Keratinocyte (primary cell): Measurements from ENCODE around the gene BOD1L1. TPM values are rescaled to one million over a fixed set of nuclear protein-coding genes. Genes with fewer than 3 reads are reported as not detected.

ENCODE experiments used
- DNase-seq: peaks from one replicate; pipeline ENCODE4 v3.0.0-alpha.2; 2011; ENCODE audit warnings: low read depth, missing footprints, low spot score
- FAIRE-seq: peaks from 2 replicates; lab custom pipeline; 2011; peaks lifted over from hg19 to GRCh38; lab: Jason Lieb, UNC
- H2AFZ ChIP-seq: 2 replicates; pipeline ENCODE4 v1.6.0; 2012; ENCODE audit warnings: low read length, control low read depth, inconsistent platforms; ENCODE audit not compliant: control insufficient read depth
- H3K27ac ChIP-seq: 2 replicates; pipeline ENCODE4 v1.5.1; 2011; ENCODE audit warnings: low read length; ENCODE audit not compliant: control insufficient read depth, insufficient read depth
- H3K27me3 ChIP-seq: 3 replicates; pipeline ENCODE4 v1.6.0; 2011; ENCODE audit warnings: low read length; ENCODE audit not compliant: control insufficient read depth, insufficient read depth; ENCODE audit errors: extremely low read depth
- H3K36me3 ChIP-seq, 2 experiments: 2 replicates in 1 of 2; 3 replicates in 1 of 2; pipeline ENCODE4 v1.5.1; 2011; ENCODE audit warnings: low read length in 2 of 2, mild to moderate bottlenecking in 1 of 2; ENCODE audit not compliant: control insufficient read depth in 2 of 2, insufficient read depth in 2 of 2; ENCODE audit errors: extremely low read depth in 1 of 2
- H3K4me1 ChIP-seq: 3 replicates; pipeline ENCODE4 v1.5.1; 2011; ENCODE audit warnings: low read length; ENCODE audit not compliant: control insufficient read depth, insufficient read depth; ENCODE audit errors: extremely low read depth
- H3K4me2 ChIP-seq: 3 replicates; pipeline ENCODE4 v1.6.0; 2011; ENCODE audit warnings: low read depth, low read length; ENCODE audit not compliant: control insufficient read depth, insufficient read depth; ENCODE audit errors: extremely low read depth
- H3K4me3 ChIP-seq, 3 experiments: fragments of 200-600 bp in 1 of 3; sonication (generic) in 1 of 3; 2 replicates in 2 of 3; 3 replicates in 1 of 3; pipeline ENCODE4 v1.5.1; 2011 to 2016; ENCODE audit warnings: low read length in 3 of 3, mild to moderate bottlenecking in 3 of 3, control low read depth in 2 of 3, inconsistent platforms in 1 of 3, low read depth in 1 of 3, mixed read lengths in 1 of 3, mixed run types in 1 of 3, moderate library complexity in 1 of 3; ENCODE audit not compliant: control insufficient read depth in 2 of 3, insufficient read depth in 2 of 3; ENCODE audit errors: extremely low read depth in 1 of 3
- H3K79me2 ChIP-seq: 2 replicates; pipeline ENCODE4 v1.6.0; 2012; ENCODE audit warnings: low read length; ENCODE audit not compliant: control insufficient read depth, insufficient read depth
- H3K9ac ChIP-seq: 3 replicates; pipeline ENCODE4 v1.6.0; 2011; ENCODE audit warnings: low read length; ENCODE audit not compliant: control insufficient read depth, insufficient read depth; ENCODE audit errors: extremely low read depth
- H3K9me1 ChIP-seq: 3 replicates; pipeline ENCODE4 v1.6.0; 2011; ENCODE audit warnings: low read length; ENCODE audit not compliant: control insufficient read depth, insufficient read depth; ENCODE audit errors: extremely low read depth
- H3K9me3 ChIP-seq: 2 replicates; pipeline ENCODE4 v1.5.1; 2012; ENCODE audit warnings: low read depth, low read length; ENCODE audit not compliant: control insufficient read depth
- H4K20me1 ChIP-seq: 3 replicates; pipeline ENCODE4 v1.6.0; 2011; ENCODE audit warnings: low read length; ENCODE audit not compliant: control insufficient read depth, insufficient read depth; ENCODE audit errors: extremely low read depth
- EZH2 ChIP-seq: IDR thresholded peaks from one replicate; pipeline ENCODE4 v1.6.1; 2012; ENCODE audit warnings: inconsistent platforms, mild to moderate bottlenecking, low read length, moderate library complexity
- dilution Hi-C: fragments of 300-500 bp; cut with MboI; formaldehyde crosslinking; loops from one replicate; pipeline ENCODE4 v1.7.0; 2020; ENCODE audit warnings: low sequenced_read_pairs; ENCODE audit not compliant: extremely low pct_ligation_motif_present
- polyA plus RNA-seq, 5 experiments: library from polyadenylated mRNA; depleted of rRNA in 3 of 5; stranded (reverse) in 3 of 5; stranded (forward) in 1 of 5; unstranded in 1 of 5; fragments of >200 nt; gene quantifications; 1 replicate in 1 of 5; 2 replicates in 3 of 5; 3 replicates in 1 of 5; pipeline versions ENCODE4 v1.2.1 to v1.2.3, GENCODE V29; 2011 to 2012; ENCODE audit warnings: missing spikeins in 2 of 5, low read depth in 1 of 5, low replicate concordance in 1 of 5
- TF ChIP-seq, protein P1 (sequence below), 3 experiments: IDR thresholded peaks in 1 of 3; conservative IDR thresholded peaks in 1 of 3; optimal IDR thresholded peaks in 1 of 3; 2 replicates in 2 of 3; 3 replicates in 1 of 3; pipeline versions ENCODE3 to v1.5.1; 2011; ENCODE audit warnings: low read length in 3 of 3, mild to moderate bottlenecking in 3 of 3, moderate library complexity in 2 of 3, control low read depth in 1 of 3, inconsistent platforms in 1 of 3; ENCODE audit not compliant: insufficient read depth in 2 of 3; ENCODE audit errors: extremely low read depth in 1 of 3

BOD1L1 gene
- polyA plus RNA-seq, 1 donor (not counting 4 experiments of a cell fraction or from before 2014, with no cell fraction given), result 20.6 TPM

DNA sequence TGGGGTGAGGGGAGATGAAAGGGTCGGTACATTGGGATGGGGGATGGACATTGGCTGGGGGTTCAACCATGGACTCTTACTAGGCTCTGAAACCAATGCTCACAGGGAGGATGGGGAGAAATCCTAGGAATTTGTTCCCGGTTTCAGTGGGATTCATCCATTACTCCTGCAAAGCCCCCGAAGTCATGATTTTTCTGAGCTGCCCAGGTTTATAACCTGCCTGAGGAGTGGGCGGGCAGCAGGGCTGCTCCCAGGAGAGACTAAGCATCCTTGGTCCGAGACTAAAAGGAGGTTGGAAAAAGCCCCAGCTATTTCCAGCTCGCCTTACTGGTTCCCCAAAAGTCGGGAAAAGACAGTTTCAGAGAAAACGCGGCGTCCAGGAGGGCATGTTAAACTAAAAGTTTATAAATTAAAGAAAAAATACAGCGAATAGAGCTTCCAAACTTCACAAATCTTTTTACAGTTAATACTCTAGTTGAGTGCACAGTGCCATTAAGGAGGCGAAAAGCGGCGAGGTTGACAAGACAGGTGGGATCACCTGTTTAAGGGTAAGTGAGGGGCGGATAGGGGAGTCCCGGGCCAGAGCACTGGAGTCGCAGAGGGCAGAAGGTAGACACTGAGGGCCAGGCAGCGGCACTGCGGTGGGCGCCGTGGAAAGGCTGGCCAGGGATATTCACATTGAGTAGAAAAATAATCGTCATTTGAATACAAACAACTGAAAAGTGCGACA, 86.9 kb downstream of the BOD1L1 start:
- Histone ChIP-seq H3K27ac (no peak overlapping the region), H4K20me1 (peaks cover 3% of the 10 kb centered on the region), H3K27me3 (peaks cover 95% of the 10 kb centered on the region), H3K4me3 (no peak overlapping the region), H3K4me1 (peaks cover 5% of the 10 kb centered on the region), H2AFZ (no peak overlapping the region), H3K9me3 (peaks cover 2% of the 10 kb centered on the region), H3K4me2 (no peak overlapping the region), H3K9ac (no peak overlapping the region), H3K9me1 (no peaks in the 10 kb centered on the region), H3K79me2 (no peaks in the 10 kb centered on the region), H3K36me3 (no peaks in the 10 kb centered on the region)
- DNase-seq (no peak), FAIRE-seq (no peak)
- TF ChIP-seq, protein P1, sequence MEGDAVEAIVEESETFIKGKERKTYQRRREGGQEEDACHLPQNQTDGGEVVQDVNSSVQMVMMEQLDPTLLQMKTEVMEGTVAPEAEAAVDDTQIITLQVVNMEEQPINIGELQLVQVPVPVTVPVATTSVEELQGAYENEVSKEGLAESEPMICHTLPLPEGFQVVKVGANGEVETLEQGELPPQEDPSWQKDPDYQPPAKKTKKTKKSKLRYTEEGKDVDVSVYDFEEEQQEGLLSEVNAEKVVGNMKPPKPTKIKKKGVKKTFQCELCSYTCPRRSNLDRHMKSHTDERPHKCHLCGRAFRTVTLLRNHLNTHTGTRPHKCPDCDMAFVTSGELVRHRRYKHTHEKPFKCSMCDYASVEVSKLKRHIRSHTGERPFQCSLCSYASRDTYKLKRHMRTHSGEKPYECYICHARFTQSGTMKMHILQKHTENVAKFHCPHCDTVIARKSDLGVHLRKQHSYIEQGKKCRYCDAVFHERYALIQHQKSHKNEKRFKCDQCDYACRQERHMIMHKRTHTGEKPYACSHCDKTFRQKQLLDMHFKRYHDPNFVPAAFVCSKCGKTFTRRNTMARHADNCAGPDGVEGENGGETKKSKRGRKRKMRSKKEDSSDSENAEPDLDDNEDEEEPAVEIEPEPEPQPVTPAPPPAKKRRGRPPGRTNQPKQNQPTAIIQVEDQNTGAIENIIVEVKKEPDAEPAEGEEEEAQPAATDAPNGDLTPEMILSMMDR (optimal IDR thresholded peaks at IDR 0.05 in 1 of 3, IDR thresholded peaks at IDR 0.05 in 1 of 3, conservative IDR thresholded peaks at IDR 0.05 in 1 of 3; ENCODE audit: extremely low read depth in 1 of 3, insufficient read depth in 2 of 3, low read length in 3 of 3), result no peak
- peak; percentile 50 for TF ChIP-seq EZH2
- dilution Hi-C loops, result no loop called here

DNA sequence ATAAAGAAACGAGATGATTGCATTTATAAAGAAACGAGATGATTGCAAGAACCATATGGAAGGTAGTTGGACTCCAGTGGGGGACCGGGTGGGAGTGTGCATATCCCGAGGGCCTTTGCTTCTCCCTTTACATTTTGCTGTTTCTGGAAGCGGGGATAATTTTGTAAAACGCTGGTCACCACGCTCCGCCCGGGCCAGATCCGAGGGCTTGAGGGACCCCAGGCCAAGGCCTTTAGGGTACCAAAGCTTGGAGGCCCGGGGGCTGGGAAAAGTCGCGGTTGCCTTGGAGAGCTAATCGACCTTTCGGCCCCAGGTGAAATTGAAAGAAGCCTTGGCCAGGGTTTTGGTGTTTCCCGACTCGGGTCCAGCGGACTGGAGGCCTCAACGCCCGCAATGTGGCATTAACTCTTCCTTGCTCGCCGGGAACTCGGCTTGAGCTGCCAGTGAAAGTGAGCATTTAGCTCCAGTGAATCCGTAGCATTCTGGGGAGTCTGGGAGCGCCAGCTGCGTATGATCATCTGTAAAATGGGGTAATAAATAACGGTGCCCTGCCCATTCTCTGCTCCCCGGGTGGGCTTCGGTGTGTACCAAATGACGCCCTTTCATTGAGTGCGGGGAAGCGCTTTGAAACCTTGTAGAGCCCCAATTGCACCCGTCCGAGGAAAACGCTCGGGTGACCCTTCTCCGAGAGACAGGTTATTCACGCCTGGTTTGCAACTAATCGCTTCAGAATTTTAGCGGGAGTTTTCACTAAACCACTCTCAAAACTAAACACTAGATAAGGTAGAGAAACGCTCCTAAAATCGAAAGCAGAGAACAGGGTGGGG, 87.7 kb downstream of the BOD1L1 start:
- TF ChIP-seq EZH2, result peak; percentile 91
- TF ChIP-seq, protein P1 (optimal IDR thresholded peaks at IDR 0.05 in 1 of 3, IDR thresholded peaks at IDR 0.05 in 1 of 3, conservative IDR thresholded peaks at IDR 0.05 in 1 of 3; ENCODE audit: extremely low read depth in 1 of 3, insufficient read depth in 2 of 3, low read length in 3 of 3), result no peak
- Histone ChIP-seq H3K27me3 (peaks cover 99% of the 10 kb centered on the region), H3K79me2 (no peaks in the 10 kb centered on the region), H3K36me3 (no peaks in the 10 kb centered on the region), H3K9ac (no peak overlapping the region), H3K4me3 (no peak overlapping the region), H3K9me1 (no peaks in the 10 kb centered on the region), H2AFZ (no peak overlapping the region), H4K20me1 (peaks cover 6% of the 10 kb centered on the region), H3K4me1 (peaks cover 2% of the 10 kb centered on the region), H3K4me2 (peak overlapping the region; percentile 5), H3K27ac (no peak overlapping the region), H3K9me3 (peaks cover 2% of the 10 kb centered on the region)
- no peak for FAIRE-seq
- DNase-seq, result no peak
- dilution Hi-C loops, result no loop called here
